Dendritic cell treated with granulocyte-macrophage colony-stimulating factor and Interleukin-4, amounts not matched to agents 40 ng/mL and 50 ng/mL, for 4 days (primary cell): ENCODE measurements around the gene COL23A1.
A peak's percentile ranks its signal among the peaks of the same experiment; 100 is the strongest.

Experiments used
- H3K27ac Mint-ChIP-seq: one replicate; pipeline ENCODE4 v1.8.0; 2022; ENCODE audit warnings: mild to moderate bottlenecking, mixed read lengths
- H3K27me3 Mint-ChIP-seq: one replicate; pipeline ENCODE4 v1.8.0; 2022; ENCODE audit warnings: mild to moderate bottlenecking, mixed read lengths
- H3K36me3 Mint-ChIP-seq: one replicate; pipeline ENCODE4 v1.8.0; 2022; ENCODE audit warnings: low read depth, mixed read lengths
- H3K4me1 Mint-ChIP-seq: one replicate; pipeline ENCODE4 v1.8.0; 2022; ENCODE audit warnings: low read depth, mixed read lengths
- H3K4me3 Mint-ChIP-seq: one replicate; pipeline ENCODE4 v1.8.0; 2022; ENCODE audit warnings: mild to moderate bottlenecking, moderate library complexity, mixed read lengths
- H3K9me3 Mint-ChIP-seq: one replicate; pipeline ENCODE4 v1.8.0; 2022; ENCODE audit warnings: mixed read lengths
- intact Hi-C: fragments of 100-400 bp; cut with micrococcal nuclease; formaldehyde crosslinking; loops from one replicate; pipeline ENCODE4 v1.15.0; 2022

Gene COL23A1

GRCh38 chr5:178507151-178507932 is 82.9 kb downstream of the COL23A1 start:
- intact Hi-C loops, result no loop called here
- peaks cover 19% of the 10 kb centered on the region for H3K9me3 Mint-ChIP-seq
- H3K36me3 Mint-ChIP-seq, result peaks cover 12% of the 10 kb centered on the region
- no peak overlapping the region for H3K27ac Mint-ChIP-seq
- H3K4me1 Mint-ChIP-seq, result no peaks in the 10 kb centered on the region
- no peaks in the 10 kb centered on the region for H3K27me3 Mint-ChIP-seq
- H3K4me3 Mint-ChIP-seq, result no peak overlapping the region

- Mint-ChIP-seq H3K4me3 (no peak overlapping the region), H3K9me3 (peaks cover 19% of the 10 kb centered on the region), H3K27ac (no peak overlapping the region), H3K4me1 (peaks cover 5% of the 10 kb centered on the region), H3K27me3 (no peaks in the 10 kb centered on the region), H3K36me3 (peaks cover 12% of the 10 kb centered on the region)
- intact Hi-C loops, result no loop called here
Observed at GRCh38 chr5:178505639-178506407, 84.4 kb downstream of the COL23A1 start.

GRCh38 chr5:178504340-178504960 is 85.7 kb downstream of the COL23A1 start:
- Mint-ChIP-seq H3K36me3 (peaks cover 12% of the 10 kb centered on the region), H3K4me3 (no peak overlapping the region), H3K4me1 (peaks cover 6% of the 10 kb centered on the region)

GRCh38 chr5:178502401-178503100 is 87.6 kb downstream of the COL23A1 start:
- H3K27ac Mint-ChIP-seq, result no peak overlapping the region
- H3K27me3 Mint-ChIP-seq, result no peaks in the 10 kb centered on the region
- peaks cover 9% of the 10 kb centered on the region for H3K9me3 Mint-ChIP-seq
- no peak overlapping the region for H3K4me3 Mint-ChIP-seq
- intact Hi-C loops, result no loop called here
- H3K4me1 Mint-ChIP-seq, result peaks cover 11% of the 10 kb centered on the region
- H3K36me3 Mint-ChIP-seq, result peaks cover 5% of the 10 kb centered on the region

More at GRCh38 chr5:178504340-178504960, 85.7 kb downstream of the COL23A1 start:
- Mint-ChIP-seq H3K9me3 (peaks cover 19% of the 10 kb centered on the region), H3K27ac (no peak overlapping the region), H3K27me3 (no peaks in the 10 kb centered on the region)
- intact Hi-C loops, result no loop called here

GRCh38 chr5:178499352-178499751 is 90.8 kb downstream of the COL23A1 start:
- H3K4me1 Mint-ChIP-seq, result peaks cover 37% of the 10 kb centered on the region
- no peaks in the 10 kb centered on the region for H3K27me3 Mint-ChIP-seq
- H3K36me3 Mint-ChIP-seq, result no peaks in the 10 kb centered on the region
- no peaks in the 10 kb centered on the region for H3K9me3 Mint-ChIP-seq
- intact Hi-C loops, result no loop called here
- no peak overlapping the region for H3K27ac Mint-ChIP-seq
- H3K4me3 Mint-ChIP-seq, result no peak overlapping the region

GRCh38 chr5:178496642-178497041 is 93.6 kb downstream of the COL23A1 start:
- Mint-ChIP-seq H3K4me1 (peaks cover 46% of the 10 kb centered on the region), H3K27me3 (no peaks in the 10 kb centered on the region), H3K4me3 (no peak overlapping the region), H3K27ac (no peak overlapping the region), H3K9me3 (no peaks in the 10 kb centered on the region), H3K36me3 (no peaks in the 10 kb centered on the region)
- intact Hi-C loops, result no loop called here

GRCh38 chr5:178496214-178496613 is 94.0 kb downstream of the COL23A1 start:
- Mint-ChIP-seq H3K4me1 (peaks cover 49% of the 10 kb centered on the region), H3K9me3 (no peaks in the 10 kb centered on the region), H3K4me3 (no peak overlapping the region), H3K36me3 (no peaks in the 10 kb centered on the region), H3K27ac (peak overlapping the region; percentile 6), H3K27me3 (no peaks in the 10 kb centered on the region)
- intact Hi-C loops, result no loop called here

- peak overlapping the region; percentile 6 for H3K27ac Mint-ChIP-seq
- peaks cover 54% of the 10 kb centered on the region for H3K4me1 Mint-ChIP-seq
- H3K27me3 Mint-ChIP-seq, result no peaks in the 10 kb centered on the region
- H3K4me3 Mint-ChIP-seq, result no peak overlapping the region
- no peaks in the 10 kb centered on the region for H3K9me3 Mint-ChIP-seq
- H3K36me3 Mint-ChIP-seq, result no peaks in the 10 kb centered on the region
- intact Hi-C loops, result no loop called here
Observed at GRCh38 chr5:178495706-178496105, 94.5 kb downstream of the COL23A1 start.

- H3K36me3 Mint-ChIP-seq, result no peaks in the 10 kb centered on the region
- intact Hi-C loops, result no loop called here
- no peak overlapping the region for H3K4me3 Mint-ChIP-seq
- H3K9me3 Mint-ChIP-seq, result no peaks in the 10 kb centered on the region
- H3K4me1 Mint-ChIP-seq, result peaks cover 76% of the 10 kb centered on the region
- no peak overlapping the region for H3K27ac Mint-ChIP-seq
- no peaks in the 10 kb centered on the region for H3K27me3 Mint-ChIP-seq
Observed at GRCh38 chr5:178492278-178492677, 97.9 kb downstream of the COL23A1 start.

GRCh38 chr5:178490935-178491652 is 99.1 kb downstream of the COL23A1 start:
- no peaks in the 10 kb centered on the region for H3K9me3 Mint-ChIP-seq
- H3K27ac Mint-ChIP-seq, result peak overlapping the region; percentile 80
- no peaks in the 10 kb centered on the region for H3K36me3 Mint-ChIP-seq
- peaks cover 5% of the 10 kb centered on the region for H3K27me3 Mint-ChIP-seq
- peak overlapping the region; percentile 50 for H3K4me3 Mint-ChIP-seq
- intact Hi-C loops, result no loop called here
- peaks cover 74% of the 10 kb centered on the region for H3K4me1 Mint-ChIP-seq

- intact Hi-C loops, result no loop called here
- H3K9me3 Mint-ChIP-seq, result no peaks in the 10 kb centered on the region
- peak overlapping the region; percentile 80 for H3K27ac Mint-ChIP-seq
- no peaks in the 10 kb centered on the region for H3K36me3 Mint-ChIP-seq
- H3K4me1 Mint-ChIP-seq, result peaks cover 68% of the 10 kb centered on the region
- H3K4me3 Mint-ChIP-seq, result peak overlapping the region; percentile 34
- peaks cover 9% of the 10 kb centered on the region for H3K27me3 Mint-ChIP-seq
Observed at GRCh38 chr5:178489271-178489976, 100.8 kb downstream of the COL23A1 start.

GRCh38 chr5:178488696-178489095 is 101.5 kb downstream of the COL23A1 start:
- intact Hi-C loops, result no loop called here
- Mint-ChIP-seq H3K36me3 (no peaks in the 10 kb centered on the region), H3K27me3 (peaks cover 9% of the 10 kb centered on the region), H3K4me1 (peaks cover 69% of the 10 kb centered on the region), H3K4me3 (no peak overlapping the region), H3K27ac (peak overlapping the region; percentile 61), H3K9me3 (no peaks in the 10 kb centered on the region)
